Measurements from ENCODE around the gene CYP2D6.

DNA sequence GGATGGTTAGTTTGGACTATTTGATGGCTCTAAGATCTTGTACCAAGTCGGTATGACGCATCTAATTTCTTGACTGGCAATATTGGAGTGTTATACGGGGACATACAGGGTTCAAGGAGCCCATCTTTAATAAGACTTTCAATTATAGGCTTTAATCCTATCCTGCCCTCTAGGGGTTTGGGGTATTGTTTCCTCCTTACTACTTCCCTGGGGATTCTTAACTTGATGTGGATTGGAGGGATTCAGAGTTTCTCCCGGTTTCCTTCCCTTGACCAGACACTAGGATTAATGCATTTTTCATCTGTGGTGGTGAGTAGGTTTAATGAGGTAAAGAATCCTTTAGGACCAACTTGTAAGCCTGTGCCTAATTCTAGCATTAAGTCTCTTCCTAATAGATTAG is 18.8 kb downstream of the CYP2D6 start:
- no peak for TF ChIP-seq EZH2 (IDR thresholded peaks at IDR 0.05; ENCODE audit: low read depth)
- TF ChIP-seq, protein P1, sequence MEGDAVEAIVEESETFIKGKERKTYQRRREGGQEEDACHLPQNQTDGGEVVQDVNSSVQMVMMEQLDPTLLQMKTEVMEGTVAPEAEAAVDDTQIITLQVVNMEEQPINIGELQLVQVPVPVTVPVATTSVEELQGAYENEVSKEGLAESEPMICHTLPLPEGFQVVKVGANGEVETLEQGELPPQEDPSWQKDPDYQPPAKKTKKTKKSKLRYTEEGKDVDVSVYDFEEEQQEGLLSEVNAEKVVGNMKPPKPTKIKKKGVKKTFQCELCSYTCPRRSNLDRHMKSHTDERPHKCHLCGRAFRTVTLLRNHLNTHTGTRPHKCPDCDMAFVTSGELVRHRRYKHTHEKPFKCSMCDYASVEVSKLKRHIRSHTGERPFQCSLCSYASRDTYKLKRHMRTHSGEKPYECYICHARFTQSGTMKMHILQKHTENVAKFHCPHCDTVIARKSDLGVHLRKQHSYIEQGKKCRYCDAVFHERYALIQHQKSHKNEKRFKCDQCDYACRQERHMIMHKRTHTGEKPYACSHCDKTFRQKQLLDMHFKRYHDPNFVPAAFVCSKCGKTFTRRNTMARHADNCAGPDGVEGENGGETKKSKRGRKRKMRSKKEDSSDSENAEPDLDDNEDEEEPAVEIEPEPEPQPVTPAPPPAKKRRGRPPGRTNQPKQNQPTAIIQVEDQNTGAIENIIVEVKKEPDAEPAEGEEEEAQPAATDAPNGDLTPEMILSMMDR (conservative IDR thresholded peaks at IDR 0.05): no peak
